Activated B cell treated with CpG ODN at 0.5 μM for 24 hours (primary cell): ENCODE results near the gene OPA1. TPM values are rescaled to one million over a fixed set of nuclear protein-coding genes. Genes with fewer than 3 reads are reported as not detected.
A peak's percentile ranks its signal among the peaks of the same experiment; 100 is the strongest.

Experiments used
- ATAC-seq: fragments of 200-7000 bp; cut with Tn5 transposase; one replicate; pipeline ENCODE4 v1.10.0; 2021; ENCODE audit warnings: low read depth, mild to moderate bottlenecking, moderate library complexity
- CTCF ChIA-PET: fragments of 350-600 bp; sonication (Branson Sonifier 250); formaldehyde crosslinking; loops from one replicate; lab custom pipeline; 2021; ENCODE audit warnings: antibody characterized with exemption; lab: Charles Lee
- POLR2A ChIA-PET: fragments of 350-600 bp; sonication (Branson Sonifier 250); formaldehyde crosslinking; loops from one replicate; lab custom pipeline; 2021; ENCODE audit warnings: antibody characterized with exemption; lab: Charles Lee
- DNase-seq: peaks from one replicate; pipeline ENCODE4 v3.0.0; 2022
- H3K27ac Mint-ChIP-seq: one replicate; pipeline ENCODE4 v1.8.0; 2020; ENCODE audit warnings: mixed read lengths
- H3K27me3 Mint-ChIP-seq: one replicate; pipeline ENCODE4 v1.8.0; 2021; ENCODE audit warnings: mixed read lengths
- H3K36me3 Mint-ChIP-seq: one replicate; pipeline ENCODE4 v1.8.0; 2021; ENCODE audit warnings: low read depth, mixed read lengths
- H3K4me1 Mint-ChIP-seq: one replicate; pipeline ENCODE4 v1.8.0; 2021; ENCODE audit warnings: mixed read lengths
- H3K4me3 Mint-ChIP-seq: one replicate; pipeline ENCODE4 v1.8.0; 2020; ENCODE audit warnings: mild to moderate bottlenecking, mixed read lengths
- H3K9me3 Mint-ChIP-seq: one replicate; pipeline ENCODE4 v1.8.0; 2020; ENCODE audit warnings: mixed read lengths
- CTCF ChIP-seq: fragments of 200-600 bp; IDR thresholded peaks from one replicate; pipeline ENCODE4 v1.8.0; 2022; ENCODE audit warnings: antibody characterized with exemption, mild to moderate bottlenecking
- intact Hi-C: fragments of 100-400 bp; cut with micrococcal nuclease; formaldehyde crosslinking; loops from one replicate; pipeline ENCODE4 v1.15.1; 2024
- total RNA-seq: library from RNA; stranded (reverse); gene quantifications from 2 replicates; pipeline ENCODE4 v1.2.3, GENCODE V29; 2022

OPA1 gene
- total RNA-seq, 1 donor from 2014 or later, result 80.6 TPM

GRCh38 chr3:193665370-193665989 is 72.5 kb downstream of the OPA1 start:
- Mint-ChIP-seq H3K4me3 (no peak overlapping the region), H3K9me3 (no peaks in the 10 kb centered on the region), H3K27ac (no peak overlapping the region), H3K36me3 (peaks cover 69% of the 10 kb centered on the region), H3K4me1 (peaks cover 6% of the 10 kb centered on the region), H3K27me3 (no peaks in the 10 kb centered on the region)
- peak; percentile 95 for TF ChIP-seq CTCF
- intact Hi-C loops, result loop anchor here (1.0 to 10.0 kb wide), 6 partner anchors 111 to 739 kb away; no protein-coding TSS in a partner anchor
- ATAC-seq, result no peak
- ChIA-PET POLR2A (interaction anchor here (1.0 kb wide), 1 partner anchor 650 kb away, joined by 3 read pairs; no protein-coding TSS in a partner anchor), CTCF (interaction anchor here (0.7 to 6.4 kb wide), 25 partner anchors 9 to 681 kb away, joined by 3 to 132 read pairs (median 4); partner anchors contain the start of gene HES1)
- DNase-seq, result no peak

- Mint-ChIP-seq H3K27ac (no peak overlapping the region), H3K9me3 (no peaks in the 10 kb centered on the region), H3K4me3 (no peak overlapping the region), H3K4me1 (peaks cover 6% of the 10 kb centered on the region), H3K27me3 (no peaks in the 10 kb centered on the region), H3K36me3 (peaks cover 60% of the 10 kb centered on the region)
- ChIA-PET CTCF (interaction anchor here (1.6 kb wide), 1 partner anchor 642 kb away, joined by 4 read pairs; no protein-coding TSS in a partner anchor), POLR2A (no interaction called here)
- no peak for TF ChIP-seq CTCF
- ATAC-seq (no peak), DNase-seq (no peak)
- intact Hi-C loops, result no loop called here
Observed at GRCh38 chr3:193673845-193674244, 80.8 kb downstream of the OPA1 start.

- Mint-ChIP-seq H3K4me1 (no peaks in the 10 kb centered on the region), H3K27me3 (no peaks in the 10 kb centered on the region), H3K4me3 (no peak overlapping the region), H3K9me3 (no peaks in the 10 kb centered on the region), H3K36me3 (peaks cover 56% of the 10 kb centered on the region), H3K27ac (no peak overlapping the region)
- DNase-seq (no peak), ATAC-seq (no peak)
- intact Hi-C loops, result no loop called here
- TF ChIP-seq CTCF, result no peak
- CTCF ChIA-PET, result interaction anchor here (1.6 kb wide), 1 partner anchor 641 kb away, joined by 4 read pairs; no protein-coding TSS in a partner anchor
- POLR2A ChIA-PET, result no interaction called here
Observed at GRCh38 chr3:193674714-193675113, 81.7 kb downstream of the OPA1 start.

GRCh38 chr3:193677734-193678133 is 84.7 kb downstream of the OPA1 start:
- Mint-ChIP-seq H3K4me1 (no peaks in the 10 kb centered on the region), H3K27ac (no peak overlapping the region), H3K27me3 (no peaks in the 10 kb centered on the region), H3K4me3 (no peak overlapping the region), H3K36me3 (peaks cover 46% of the 10 kb centered on the region), H3K9me3 (no peaks in the 10 kb centered on the region)
- DNase-seq, result no peak
- CTCF ChIA-PET, result interaction anchor here (1.6 kb wide), 1 partner anchor 638 kb away, joined by 5 read pairs; no protein-coding TSS in a partner anchor
- ATAC-seq, result no peak
- TF ChIP-seq CTCF, result no peak
- intact Hi-C loops, result loop anchor here (2.0 kb wide), 1 partner anchor 15 kb away; no protein-coding TSS in a partner anchor
- POLR2A ChIA-PET, result no interaction called here

- Mint-ChIP-seq H3K27ac (no peak overlapping the region), H3K36me3 (peaks cover 37% of the 10 kb centered on the region)
- POLR2A ChIA-PET, result no interaction called here
Observed at GRCh38 chr3:193680220-193680619, 87.2 kb downstream of the OPA1 start.

More at GRCh38 chr3:193680220-193680619, 87.2 kb downstream of the OPA1 start:
- no peak for ATAC-seq
- Mint-ChIP-seq H3K27me3 (no peaks in the 10 kb centered on the region), H3K4me3 (no peak overlapping the region), H3K9me3 (no peaks in the 10 kb centered on the region), H3K4me1 (no peaks in the 10 kb centered on the region)
- DNase-seq, result no peak
- intact Hi-C loops, result no loop called here
- TF ChIP-seq CTCF, result no peak
- CTCF ChIA-PET, result no interaction called here
